Naive thymus-derived CD4-positive, alpha-beta T cell (primary cell): ENCODE data around the gene ATPAF2. TPM values are rescaled to one million over a fixed set of nuclear protein-coding genes. Genes with fewer than 3 reads are reported as not detected.

Experiments used
- ATAC-seq: fragments of 150-1000 bp; cut with Tn5 transposase; 2 replicates; pipeline ENCODE4 v1.10.0; 2021; ENCODE audit warnings: mild to moderate bottlenecking, moderate library complexity
- CTCF ChIA-PET: fragments of 350-600 bp; sonication (Branson Sonifier 250); formaldehyde crosslinking; loops from one replicate; lab custom pipeline; 2021; ENCODE audit warnings: antibody characterized with exemption; lab: Charles Lee
- POLR2A ChIA-PET: fragments of 350-600 bp; sonication (Branson Sonifier 250); formaldehyde crosslinking; loops from one replicate; lab custom pipeline; 2021; ENCODE audit warnings: antibody characterized with exemption, inconsistent platforms; lab: Charles Lee
- DNase-seq, 9 donors: peaks; one replicate each; pipeline versions ENCODE4 v3.0.0 to v3.0.0-alpha.2; 2020 to 2022; ENCODE audit warnings: mixed read lengths in 1 of 9
- H3K27ac ChIP-seq: one replicate; pipeline ENCODE4 v1.7.0; 2013; ENCODE audit warnings: mild to moderate bottlenecking, low read depth, low read length, moderate library complexity
- H3K27me3 ChIP-seq, 2 donors: one replicate each; pipeline ENCODE4 v1.7.0; 2013; ENCODE audit warnings: low read length in 2 of 2, mild to moderate bottlenecking in 2 of 2, moderate library complexity in 2 of 2; ENCODE audit not compliant: control insufficient read depth in 2 of 2, insufficient read depth in 2 of 2
- H3K36me3 ChIP-seq, 3 experiments: 1 replicate in 2 of 3; 2 replicates in 1 of 3; pipeline ENCODE4 v1.7.0; 2013; ENCODE audit warnings: low read length in 3 of 3, mild to moderate bottlenecking in 3 of 3, moderate library complexity in 1 of 3; ENCODE audit not compliant: insufficient read depth in 3 of 3, control insufficient read depth in 2 of 3
- H3K4me1 ChIP-seq, 2 donors: one replicate each; pipeline ENCODE4 v1.7.0; 2013; ENCODE audit warnings: low read length in 2 of 2, mild to moderate bottlenecking in 2 of 2, moderate library complexity in 1 of 2; ENCODE audit not compliant: control insufficient read depth in 2 of 2, insufficient read depth in 2 of 2
- H3K4me3 ChIP-seq: 2 replicates; pipeline ENCODE4 v1.7.0; 2013; ENCODE audit warnings: mild to moderate bottlenecking, low read length
- H3K9me3 ChIP-seq, 3 experiments: 1 replicate in 2 of 3; 2 replicates in 1 of 3; pipeline ENCODE4 v1.7.0; 2013; ENCODE audit warnings: low read length in 3 of 3; ENCODE audit not compliant: control insufficient read depth in 2 of 3
- H3K27ac Mint-ChIP-seq, 9 donors: one replicate each; pipeline ENCODE4 v1.8.0; 2020 to 2022; ENCODE audit warnings: mixed read lengths in 9 of 9, mild to moderate bottlenecking in 8 of 9, moderate library complexity in 5 of 9, inconsistent platforms in 2 of 9
- H3K27me3 Mint-ChIP-seq, 5 donors: one replicate each; pipeline ENCODE4 v1.8.0; 2021 to 2022; ENCODE audit warnings: mixed read lengths in 5 of 5, mild to moderate bottlenecking in 1 of 5
- H3K36me3 Mint-ChIP-seq, 5 donors: one replicate each; pipeline ENCODE4 v1.8.0; 2020 to 2022; ENCODE audit warnings: mixed read lengths in 5 of 5, mild to moderate bottlenecking in 3 of 5, inconsistent platforms in 1 of 5
- H3K4me1 Mint-ChIP-seq, 7 donors: one replicate each; pipeline ENCODE4 v1.8.0; 2020 to 2022; ENCODE audit warnings: mixed read lengths in 7 of 7, mild to moderate bottlenecking in 3 of 7, inconsistent platforms in 1 of 7
- H3K4me3 Mint-ChIP-seq, 10 donors: one replicate each; pipeline ENCODE4 v1.8.0; 2020 to 2022; ENCODE audit warnings: mild to moderate bottlenecking in 10 of 10, mixed read lengths in 10 of 10, moderate library complexity in 6 of 10, inconsistent platforms in 2 of 10
- H3K9me3 Mint-ChIP-seq, 11 donors: one replicate each; pipeline ENCODE4 v1.8.0; 2020 to 2022; ENCODE audit warnings: mixed read lengths in 11 of 11, mild to moderate bottlenecking in 4 of 11, inconsistent platforms in 1 of 11, moderate library complexity in 1 of 11
- intact Hi-C, 2 donors: fragments of 100-400 bp; cut with micrococcal nuclease; formaldehyde crosslinking; loops; one replicate each; pipeline ENCODE4 v1.15.1; 2023
- polyA plus RNA-seq, 2 donors: library from polyadenylated mRNA; unstranded; fragments of 300-500 nt; fragmentation: Illumina TruSeq; gene quantifications; one replicate each; pipeline ENCODE4 v1.2.3, GENCODE V29; 2021
- total RNA-seq, 6 experiments: library from RNA in 5 of 6; stranded (reverse) in 5 of 6; gene quantifications; 1 replicate in 5 of 6; 2 replicates in 1 of 6; pipeline ENCODE4 v1.2.3 and lab custom pipeline; 2021 to 2026

The ATPAF2 gene
- total and polyA plus RNA-seq, 7 experiments from 2014 or later = 16.3 to 36.7 (median 31.4) TPM

- DNase-seq = no peak
- no peaks in the 10 kb centered on the region for H3K4me1 ChIP-seq
- H3K27me3 Mint-ChIP-seq = no peaks in the 10 kb centered on the region
- H3K27ac Mint-ChIP-seq = no peak overlapping the region
- intact Hi-C loops = no loop called here
- H3K4me1 Mint-ChIP-seq = peaks cover 0 to 2% (median 0%) of the 10 kb centered on the region in 7 donors
- no peaks in the 10 kb centered on the region for H3K36me3 Mint-ChIP-seq
- H3K9me3 ChIP-seq = no peaks in the 10 kb centered on the region
- no peak overlapping the region for H3K27ac ChIP-seq
- ChIA-PET CTCF (no interaction called here), POLR2A (no interaction called here)
- ATAC-seq = no peak
- no peaks in the 10 kb centered on the region for H3K36me3 ChIP-seq
- H3K4me3 Mint-ChIP-seq = no peak overlapping the region
- no peak overlapping the region for H3K4me3 ChIP-seq
- H3K9me3 Mint-ChIP-seq = no peaks in the 10 kb centered on the region
- no peaks in the 10 kb centered on the region for H3K27me3 ChIP-seq
Measured at GRCh38 chr17:17993852-17994251, 45.1 kb downstream of the ATPAF2 start.

- Histone ChIP-seq H3K27me3 (no peaks in the 10 kb centered on the region), H3K4me1 (no peaks in the 10 kb centered on the region), H3K27ac (no peak overlapping the region), H3K9me3 (no peaks in the 10 kb centered on the region), H3K36me3 (no peaks in the 10 kb centered on the region), H3K4me3 (no peak overlapping the region)
- DNase-seq (no peak), ATAC-seq (no peak)
- no peaks in the 10 kb centered on the region for H3K36me3 Mint-ChIP-seq
- CTCF ChIA-PET = no interaction called here
- H3K4me3 Mint-ChIP-seq = no peak overlapping the region
- H3K4me1 Mint-ChIP-seq = peaks cover 0 to 4% (median 0%) of the 10 kb centered on the region in 7 donors
- H3K9me3 Mint-ChIP-seq = no peaks in the 10 kb centered on the region
- H3K27me3 Mint-ChIP-seq = no peaks in the 10 kb centered on the region
- no peak overlapping the region for H3K27ac Mint-ChIP-seq
- POLR2A ChIA-PET = no interaction called here
- intact Hi-C loops = no loop called here
Measured at GRCh38 chr17:17993366-17993765, 45.6 kb downstream of the ATPAF2 start.

GRCh38 chr17:17990282-17990681 lies 48.7 kb downstream of the ATPAF2 start:
- no peak overlapping the region for H3K27ac Mint-ChIP-seq
- no peaks in the 10 kb centered on the region for H3K9me3 ChIP-seq
- no peaks in the 10 kb centered on the region for H3K36me3 Mint-ChIP-seq
- DNase-seq = no peak
- H3K9me3 Mint-ChIP-seq = no peaks in the 10 kb centered on the region
- H3K4me1 Mint-ChIP-seq = peaks cover 0 to 4% (median 0%) of the 10 kb centered on the region in 7 donors
- H3K27me3 ChIP-seq = no peaks in the 10 kb centered on the region
- H3K36me3 ChIP-seq = no peaks in the 10 kb centered on the region
- ChIA-PET CTCF (no interaction called here), POLR2A (no interaction called here)
- H3K27me3 Mint-ChIP-seq = no peaks in the 10 kb centered on the region
- intact Hi-C loops = no loop called here
- H3K27ac ChIP-seq = no peak overlapping the region
- H3K4me1 ChIP-seq = no peaks in the 10 kb centered on the region
- H3K4me3 ChIP-seq = no peak overlapping the region
- no peak for ATAC-seq
- no peak overlapping the region for H3K4me3 Mint-ChIP-seq

GRCh38 chr17:17989618-17990017 lies 49.4 kb downstream of the ATPAF2 start:
- Histone ChIP-seq H3K9me3 (no peaks in the 10 kb centered on the region), H3K36me3 (no peaks in the 10 kb centered on the region), H3K27ac (no peak overlapping the region), H3K27me3 (no peaks in the 10 kb centered on the region), H3K4me1 (no peaks in the 10 kb centered on the region), H3K4me3 (no peak overlapping the region)
- CTCF ChIA-PET = no interaction called here
- ATAC-seq (no peak), DNase-seq (no peak)
- intact Hi-C loops = no loop called here
- POLR2A ChIA-PET = no interaction called here
- Mint-ChIP-seq H3K36me3 (no peaks in the 10 kb centered on the region), H3K4me1 (peaks cover 0 to 4% (median 0%) of the 10 kb centered on the region in 7 donors), H3K27ac (no peak overlapping the region), H3K27me3 (no peaks in the 10 kb centered on the region), H3K4me3 (no peak overlapping the region), H3K9me3 (no peaks in the 10 kb centered on the region)

- ATAC-seq (no peak), DNase-seq (no peak)
- H3K36me3 Mint-ChIP-seq = no peaks in the 10 kb centered on the region
- Histone ChIP-seq H3K4me3 (no peak overlapping the region), H3K27me3 (no peaks in the 10 kb centered on the region), H3K36me3 (no peaks in the 10 kb centered on the region), H3K9me3 (no peaks in the 10 kb centered on the region), H3K4me1 (no peaks in the 10 kb centered on the region), H3K27ac (no peak overlapping the region)
- CTCF ChIA-PET = no interaction called here
- no peaks in the 10 kb centered on the region for H3K27me3 Mint-ChIP-seq
- intact Hi-C loops = no loop called here
- no peak overlapping the region for H3K4me3 Mint-ChIP-seq
- POLR2A ChIA-PET = no interaction called here
- H3K9me3 Mint-ChIP-seq = no peaks in the 10 kb centered on the region
- H3K4me1 Mint-ChIP-seq = peaks cover 0 to 4% (median 0%) of the 10 kb centered on the region in 7 donors
- no peak overlapping the region for H3K27ac Mint-ChIP-seq
Measured at GRCh38 chr17:17989081-17989480, 49.9 kb downstream of the ATPAF2 start.

GRCh38 chr17:17988427-17988945 lies 50.5 kb downstream of the ATPAF2 start:
- H3K9me3 Mint-ChIP-seq = no peaks in the 10 kb centered on the region
- H3K4me1 Mint-ChIP-seq = peaks cover 0 to 4% (median 0%) of the 10 kb centered on the region in 7 donors
- no peaks in the 10 kb centered on the region for H3K27me3 Mint-ChIP-seq
- no peaks in the 10 kb centered on the region for H3K36me3 Mint-ChIP-seq
- DNase-seq (no peak), ATAC-seq (no peak)
- Histone ChIP-seq H3K27me3 (no peaks in the 10 kb centered on the region), H3K9me3 (no peaks in the 10 kb centered on the region), H3K36me3 (no peaks in the 10 kb centered on the region), H3K4me3 (no peak overlapping the region), H3K4me1 (no peaks in the 10 kb centered on the region), H3K27ac (no peak overlapping the region)
- ChIA-PET POLR2A (no interaction called here), CTCF (no interaction called here)
- H3K27ac Mint-ChIP-seq = no peak overlapping the region
- H3K4me3 Mint-ChIP-seq = no peak overlapping the region
- intact Hi-C loops = no loop called here

- H3K9me3 ChIP-seq = no peaks in the 10 kb centered on the region
- POLR2A ChIA-PET = no interaction called here
- H3K27ac ChIP-seq = no peak overlapping the region
- H3K27me3 ChIP-seq = no peaks in the 10 kb centered on the region
- H3K4me3 Mint-ChIP-seq = no peak overlapping the region
- H3K27me3 Mint-ChIP-seq = no peaks in the 10 kb centered on the region
- no peaks in the 10 kb centered on the region for H3K36me3 Mint-ChIP-seq
- intact Hi-C loops = no loop called here
- DNase-seq = no peak
- H3K4me1 Mint-ChIP-seq = peaks cover 0 to 4% (median 0%) of the 10 kb centered on the region in 7 donors
- H3K4me1 ChIP-seq = no peaks in the 10 kb centered on the region
- no peaks in the 10 kb centered on the region for H3K36me3 ChIP-seq
- ATAC-seq = no peak
- CTCF ChIA-PET = no interaction called here
- H3K9me3 Mint-ChIP-seq = no peaks in the 10 kb centered on the region
- no peak overlapping the region for H3K27ac Mint-ChIP-seq
- no peak overlapping the region for H3K4me3 ChIP-seq
Measured at GRCh38 chr17:17987901-17988300, 51.1 kb downstream of the ATPAF2 start.
